GM21717 (cell line): ENCODE data around the gene GNG10.
"Not testable (repeated sequence)": the region's sequence is repeated elsewhere in the genome, so short reads cannot be mapped to it uniquely, and the experiment has no call there.

Experiments used
- ATAC-seq: cut with Tn5 transposase; IDR thresholded peaks from one replicate; pipeline ENCODE4 v1.9.1; 2021; ENCODE audit warnings: mild to moderate bottlenecking, moderate library complexity; ENCODE audit not compliant: unreplicated experiment

The GNG10 gene

DNA sequence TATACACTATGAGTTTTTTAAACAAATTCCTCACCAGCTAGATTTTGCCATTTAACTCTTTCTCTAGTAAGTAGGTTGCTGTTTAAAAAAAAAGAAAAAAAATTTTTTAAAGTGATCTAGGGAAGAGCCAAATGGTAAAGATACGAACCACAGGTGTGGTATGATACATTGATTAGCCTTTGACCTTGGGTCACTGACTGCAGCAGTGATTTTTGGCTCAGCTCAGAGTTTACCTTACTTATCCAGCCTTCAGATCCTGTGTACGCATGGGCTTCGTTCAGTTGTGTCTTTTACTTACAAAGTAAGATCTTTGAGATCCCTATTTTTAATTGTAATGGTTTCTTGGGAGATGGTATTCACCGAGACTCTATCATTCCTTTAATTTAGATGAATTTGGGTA, 12.4 kb upstream of the GNG10 start:
- ATAC-seq = no peak

DNA sequence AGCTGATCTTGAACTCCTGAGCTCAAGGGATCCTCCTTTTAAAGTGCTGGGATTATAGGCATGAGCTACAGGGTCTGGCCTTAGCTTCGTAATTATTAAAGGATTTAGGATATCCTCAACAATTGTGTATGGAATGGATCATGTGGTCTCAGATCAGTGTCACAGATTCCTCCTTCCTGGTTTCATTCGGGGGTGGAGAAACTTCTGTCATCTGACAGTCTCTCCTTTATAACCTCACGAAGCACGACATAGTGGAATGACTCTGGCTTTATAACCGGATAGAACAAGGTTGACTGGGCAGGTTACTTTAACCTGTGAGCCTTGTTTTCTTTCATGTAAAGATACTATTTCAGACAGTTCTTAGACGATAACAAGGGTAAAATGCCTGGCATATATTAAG, 4.4 kb upstream of the GNG10 start:
- ATAC-seq = no peak

DNA sequence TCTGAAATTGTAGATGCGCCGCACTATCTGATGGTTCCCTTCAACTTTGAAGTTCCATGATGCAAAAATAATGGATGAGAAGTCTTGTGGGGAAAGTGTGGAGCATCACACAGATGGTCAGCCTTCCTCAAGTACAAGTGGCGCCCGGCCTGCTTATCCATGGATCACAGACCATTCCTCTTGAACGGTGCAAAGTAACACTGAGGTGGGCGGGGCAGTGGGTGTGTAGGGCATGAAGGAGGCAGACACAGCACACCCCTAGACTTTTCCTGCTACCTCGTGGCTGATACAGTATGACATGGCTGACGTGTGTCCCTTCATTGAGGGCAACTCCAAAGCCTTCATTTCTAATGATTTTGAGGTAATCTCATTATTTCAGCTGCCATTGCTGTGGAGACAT, 2.5 kb upstream of the GNG10 start:
- no peak for ATAC-seq

DNA sequence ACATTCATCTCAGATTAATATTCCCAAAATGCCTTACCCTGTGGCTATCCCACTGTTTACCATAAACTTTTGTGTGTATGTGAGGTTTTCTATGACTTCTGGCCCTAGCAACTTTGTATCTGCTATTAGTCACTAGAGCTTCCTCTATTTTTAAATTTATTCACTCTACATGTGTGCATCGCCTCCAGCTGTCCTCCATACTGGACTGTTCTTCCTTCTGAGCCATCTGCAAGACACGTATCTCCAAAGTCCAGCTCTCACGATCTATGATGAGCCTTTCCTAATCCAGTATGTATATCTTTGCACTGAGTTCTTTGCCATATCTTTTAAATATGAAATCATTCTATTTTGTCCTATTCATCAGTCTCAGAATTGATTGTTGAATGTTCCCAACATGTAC, 1.7 kb upstream of the GNG10 start:
- no peak for ATAC-seq

DNA sequence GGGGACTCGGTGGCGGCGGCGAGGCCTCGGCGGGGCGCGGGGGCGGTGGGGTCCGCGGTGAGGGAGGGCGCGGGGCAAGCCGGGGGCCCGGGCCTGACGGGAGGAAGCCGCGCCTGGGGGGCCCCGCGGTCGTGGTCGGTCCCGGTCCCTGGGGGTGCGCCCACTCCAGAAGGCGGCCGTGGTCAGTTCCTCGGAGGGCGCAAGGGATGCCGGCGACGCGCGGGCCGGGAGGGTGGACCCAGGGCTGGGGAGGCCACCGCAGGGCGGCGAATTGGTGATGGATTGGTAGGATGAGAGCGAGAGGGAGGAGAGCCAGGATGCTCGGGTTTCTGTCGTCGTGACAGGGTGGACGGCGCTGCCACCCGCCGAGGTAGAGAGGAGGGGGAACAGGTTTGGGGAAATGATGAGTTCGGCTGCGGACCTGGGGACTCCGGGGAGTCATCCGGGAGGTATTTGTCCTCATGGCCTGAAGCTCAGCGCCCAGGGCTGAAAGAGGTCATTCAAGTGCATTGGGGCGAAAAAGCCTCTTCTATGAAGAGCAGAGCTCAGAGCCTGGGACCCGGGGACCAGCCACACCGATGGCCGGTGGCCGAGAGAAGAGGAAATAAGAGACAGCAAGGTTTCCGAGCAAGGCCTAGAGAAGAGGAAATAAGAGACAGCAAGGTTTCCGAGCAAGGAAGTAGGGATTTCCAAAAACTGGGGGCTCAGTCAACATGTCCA, 557 bp downstream of the GNG10 start:
- ATAC-seq = peak; percentile 32

DNA sequence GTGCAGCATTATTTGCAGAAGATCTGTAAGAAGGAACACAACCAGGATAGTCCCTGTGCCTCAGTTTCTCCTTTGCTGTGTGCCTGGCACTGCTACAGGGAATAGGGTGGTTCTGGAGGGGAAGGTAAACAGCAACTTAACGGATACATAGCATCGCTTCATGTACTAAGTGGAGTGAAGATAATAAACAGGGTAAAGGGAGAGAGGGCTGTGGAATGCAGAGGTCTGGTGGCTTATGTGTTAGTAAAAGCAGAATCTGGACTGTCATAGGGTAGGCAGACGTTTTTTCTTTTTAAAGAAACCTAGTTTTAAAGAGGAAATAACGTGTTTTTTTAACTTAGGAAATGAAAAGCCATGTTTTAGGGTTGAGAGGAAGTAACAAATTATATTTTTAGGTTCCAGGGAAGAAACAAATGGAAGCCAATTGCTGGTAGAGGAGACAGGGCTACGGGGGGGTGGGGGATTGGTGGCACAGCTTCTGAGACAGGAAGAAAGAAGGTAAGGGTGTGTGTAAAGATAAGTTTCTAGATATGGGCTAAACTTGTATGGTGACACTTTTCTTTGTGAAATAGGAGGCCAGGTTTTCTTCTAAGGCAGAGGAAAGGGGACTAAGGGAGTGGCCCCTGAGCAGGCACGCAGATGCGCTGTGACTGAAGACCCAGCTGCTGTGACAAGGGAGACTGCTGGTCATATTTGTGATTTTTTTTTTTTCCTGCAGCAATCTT, 1.3 kb downstream of the GNG10 start:
- peak; percentile 5 for ATAC-seq

DNA sequence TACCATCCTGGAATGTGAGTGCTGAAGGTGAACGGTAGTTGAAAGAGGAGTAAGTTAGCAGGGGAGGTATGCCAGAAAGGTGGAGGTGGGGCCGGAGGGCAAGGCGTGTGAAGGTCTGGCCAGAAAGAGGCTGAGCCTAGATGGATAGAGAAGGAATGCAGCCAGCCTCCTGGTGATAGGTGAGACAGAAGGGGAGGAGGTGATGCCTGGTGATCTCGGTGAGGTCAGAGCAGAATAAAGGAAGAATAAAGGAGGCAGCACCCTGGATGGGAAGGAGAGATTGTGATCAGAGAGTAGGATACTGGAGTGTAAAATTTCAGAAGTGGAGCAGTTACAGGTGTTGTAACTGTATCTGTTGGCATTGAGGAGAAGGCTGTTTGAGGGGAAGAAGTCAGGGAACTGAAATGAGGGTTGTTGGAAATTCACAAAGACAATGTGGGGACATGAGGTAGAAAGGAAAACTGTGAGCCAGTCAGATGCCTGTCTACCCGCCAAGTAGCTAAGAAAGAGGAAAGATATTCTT, 2.0 kb downstream of the GNG10 start:
- no peak for ATAC-seq

DNA sequence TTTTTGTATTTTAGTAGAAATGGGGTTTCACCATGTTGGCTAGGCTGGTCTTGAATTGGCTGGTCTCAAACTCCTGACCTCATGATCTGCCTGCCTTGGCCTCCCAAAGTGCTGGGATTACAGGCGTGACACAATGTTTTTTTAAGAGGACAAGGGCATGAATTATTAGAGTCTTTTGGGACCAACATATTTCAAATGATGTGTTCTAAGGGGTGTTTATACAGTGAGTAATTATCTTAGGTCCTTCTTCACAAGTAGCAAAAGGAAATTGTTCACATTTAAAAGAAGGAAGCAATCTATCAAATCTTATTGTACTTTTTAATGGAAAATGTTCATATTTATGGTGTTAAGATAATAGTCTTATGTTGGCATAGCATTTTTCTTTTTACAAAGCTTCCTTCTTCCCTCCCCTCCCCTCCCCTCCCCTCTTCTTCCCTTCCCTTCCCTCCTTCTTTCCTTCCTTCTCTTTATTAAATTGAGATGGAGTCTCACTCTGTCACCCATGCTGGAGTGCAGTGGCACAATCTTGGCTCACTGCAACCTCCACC, 6.7 kb downstream of the GNG10 start:
- no peak for ATAC-seq

DNA sequence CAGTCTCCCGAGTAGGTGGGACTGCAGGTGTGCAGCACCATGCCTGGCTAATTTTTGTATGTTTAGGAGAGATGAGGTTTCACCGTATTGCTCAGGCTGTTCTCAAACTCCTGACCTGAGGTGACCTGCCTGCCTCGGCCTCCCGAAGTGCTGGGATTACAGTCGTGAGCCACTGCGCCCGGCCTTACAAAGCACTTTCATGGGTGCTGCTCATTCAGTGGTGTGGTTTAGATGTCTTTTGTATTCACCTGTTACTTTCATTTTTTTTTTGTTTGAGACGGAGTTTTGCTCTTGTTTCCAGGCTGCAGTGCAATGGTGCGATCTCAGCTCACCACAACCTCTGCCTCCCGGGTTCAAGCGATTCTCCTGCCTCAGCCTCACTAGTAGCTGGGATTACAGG, 7.2 kb downstream of the GNG10 start:
- ATAC-seq = not testable (repeated sequence)

DNA sequence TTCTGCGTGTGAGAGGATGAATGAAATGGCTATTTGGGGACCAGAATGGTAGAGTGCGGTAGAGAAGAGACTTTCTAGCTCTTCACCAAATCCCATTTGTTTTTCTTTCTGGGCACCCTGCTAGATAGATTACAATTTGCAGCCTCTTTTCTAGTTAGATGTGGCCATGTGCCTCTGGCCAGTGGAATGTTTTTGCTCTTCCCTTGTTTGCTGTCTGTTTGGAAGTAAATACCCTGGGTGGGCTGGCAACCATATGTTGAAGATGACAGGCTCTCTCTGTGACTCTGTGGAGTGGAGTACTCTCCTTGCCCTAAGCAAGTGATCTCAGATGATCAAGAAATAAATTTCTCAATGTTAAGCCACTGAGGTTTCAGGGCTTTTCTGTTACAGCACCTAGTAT, 12.9 kb downstream of the GNG10 start:
- no peak for ATAC-seq

DNA sequence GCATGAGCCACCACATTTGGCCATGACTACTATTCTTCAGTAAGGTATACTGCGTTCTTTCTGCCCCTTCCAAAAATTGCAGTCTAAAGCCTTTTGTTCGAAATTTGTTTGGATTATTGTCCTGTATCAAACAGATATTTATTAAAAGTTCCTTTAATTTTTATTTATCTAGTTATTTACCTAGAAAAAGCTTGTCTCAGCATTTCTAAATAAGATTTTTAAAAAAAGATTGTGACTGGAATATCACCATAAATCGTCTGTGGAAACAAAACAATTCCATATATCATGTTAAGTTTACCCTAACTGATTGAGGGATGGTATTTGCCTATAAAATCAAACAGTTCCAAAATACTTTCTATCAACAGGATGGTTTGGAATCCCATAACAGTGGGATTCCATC, 14.7 kb downstream of the GNG10 start:
- ATAC-seq = no peak

DNA sequence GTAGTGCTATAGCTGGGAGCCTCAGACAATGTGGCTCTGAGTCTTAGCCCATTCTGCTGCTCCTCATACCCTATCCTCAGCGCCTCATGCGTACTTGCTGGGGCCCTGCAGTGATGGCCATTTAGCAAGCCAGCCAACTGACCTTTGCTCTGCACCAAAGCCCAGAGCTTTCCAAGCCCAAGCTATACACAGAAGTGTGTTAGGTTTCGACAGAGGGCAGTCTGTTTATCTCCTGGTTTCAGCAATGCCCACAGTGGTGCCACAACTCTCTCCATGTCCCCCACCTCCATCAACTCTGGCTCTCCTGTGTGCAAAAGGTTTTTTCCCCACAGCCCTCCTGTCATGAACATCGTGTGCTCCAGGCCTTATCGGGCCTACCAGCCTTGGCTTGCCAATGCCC, 16.9 kb downstream of the GNG10 start:
- ATAC-seq = no peak

DNA sequence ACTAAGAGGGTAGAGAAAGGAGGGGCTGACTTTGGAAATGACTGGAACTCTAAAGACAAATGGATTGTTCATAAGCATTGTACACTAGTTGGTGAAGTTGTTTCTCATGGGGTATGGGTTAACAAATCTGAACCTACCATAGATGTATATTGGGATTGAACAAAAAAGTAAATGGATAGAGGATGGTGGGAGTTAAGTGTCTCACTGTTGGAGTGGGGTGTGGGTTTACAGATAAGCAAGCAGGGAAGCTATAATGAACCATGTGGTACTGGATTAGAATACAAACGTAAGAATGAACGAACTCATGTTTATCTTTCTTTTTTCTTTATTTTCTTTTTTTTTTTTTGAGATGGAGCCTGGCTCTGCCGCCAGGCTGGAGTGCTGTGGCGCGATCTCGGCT, 17.8 kb downstream of the GNG10 start:
- ATAC-seq = no peak

DNA sequence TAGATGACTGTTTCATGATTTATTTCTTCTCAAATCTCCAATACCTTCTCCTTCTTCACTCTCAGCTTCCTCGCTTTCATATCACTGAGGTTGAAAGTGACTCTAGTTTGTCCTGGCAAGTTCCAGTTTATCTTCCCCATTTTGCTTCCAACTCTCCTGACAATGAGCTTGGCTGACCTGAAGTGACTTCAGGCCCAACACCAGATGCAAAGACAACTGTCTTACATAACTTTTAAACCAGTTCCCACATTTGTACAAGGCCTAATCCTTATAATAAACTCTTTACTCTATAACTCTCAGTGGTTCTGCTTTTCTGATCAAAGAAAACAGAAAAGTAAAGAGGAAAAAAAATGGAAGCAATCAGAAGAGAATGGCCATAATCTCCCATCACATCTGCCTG, 22.0 kb downstream of the GNG10 start:
- no peak for ATAC-seq

DNA sequence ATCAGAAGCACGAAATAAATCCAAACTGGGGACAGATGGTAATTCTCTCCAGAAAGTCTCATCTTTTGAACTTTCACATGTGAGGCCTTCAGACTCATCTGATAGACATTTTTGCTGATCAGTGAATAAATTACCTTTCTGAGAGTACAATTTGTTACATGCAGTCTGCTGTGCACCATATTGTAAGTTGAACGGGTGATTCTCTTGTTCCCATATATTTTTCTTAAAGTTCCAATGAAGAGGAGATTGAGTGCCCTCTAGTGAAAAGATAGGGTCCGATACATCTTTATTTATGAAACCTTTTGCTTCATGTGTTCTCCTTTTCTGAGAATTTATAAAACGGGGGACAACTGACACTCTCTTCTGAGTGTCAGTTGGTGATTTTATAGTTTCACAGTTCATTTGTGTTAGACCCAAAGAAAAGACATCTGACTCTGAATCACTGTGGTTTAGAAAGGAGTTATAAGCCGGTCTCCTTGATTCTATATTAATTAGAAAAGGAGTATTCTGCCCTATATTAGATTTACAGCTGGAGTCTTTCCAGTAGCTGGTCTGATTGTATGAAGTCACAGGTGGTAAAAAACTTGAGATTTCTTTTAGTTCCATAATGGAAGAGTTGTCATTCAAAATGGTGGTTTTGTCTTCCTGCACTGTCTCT, 30.4 kb downstream of the GNG10 start:
- ATAC-seq = no peak

DNA sequence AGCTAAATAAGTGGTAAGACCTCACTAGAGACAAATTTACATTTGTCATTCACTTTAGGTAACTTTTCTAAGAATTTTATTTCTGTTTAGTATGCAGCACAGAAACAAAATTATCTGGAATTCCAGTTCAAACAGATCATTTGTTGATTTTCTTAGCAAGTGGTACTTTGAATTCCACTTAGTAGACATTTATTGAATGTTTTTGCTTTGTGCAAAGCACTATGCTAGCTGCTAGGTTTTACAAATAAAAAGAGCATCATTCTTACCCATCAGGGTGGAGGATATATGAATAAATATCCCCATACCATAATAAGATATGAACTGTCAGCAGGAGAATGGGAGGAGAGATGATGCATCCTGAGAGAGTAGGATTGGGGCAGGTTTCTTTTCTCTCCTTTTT, 35.4 kb downstream of the GNG10 start:
- no peak for ATAC-seq

DNA sequence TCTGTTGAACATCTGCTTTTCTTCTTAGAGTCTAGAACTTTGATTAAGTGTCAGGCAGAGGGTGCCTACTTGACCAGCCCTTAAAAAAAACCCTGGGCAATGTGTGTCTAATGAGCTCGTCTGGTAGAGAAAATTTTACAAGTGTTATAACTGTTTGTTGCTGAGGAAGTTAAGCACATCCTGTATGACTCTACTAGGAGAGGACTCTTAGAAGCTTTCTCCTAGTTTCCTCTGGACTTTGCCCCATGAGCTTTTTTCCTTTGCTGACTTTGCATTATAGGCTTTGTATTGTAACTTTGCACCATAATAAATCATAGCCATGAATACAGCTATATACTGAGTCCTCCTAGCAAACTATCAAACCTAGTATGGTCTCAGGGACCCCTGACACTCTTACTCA, 39.4 kb downstream of the GNG10 start:
- no peak for ATAC-seq

DNA sequence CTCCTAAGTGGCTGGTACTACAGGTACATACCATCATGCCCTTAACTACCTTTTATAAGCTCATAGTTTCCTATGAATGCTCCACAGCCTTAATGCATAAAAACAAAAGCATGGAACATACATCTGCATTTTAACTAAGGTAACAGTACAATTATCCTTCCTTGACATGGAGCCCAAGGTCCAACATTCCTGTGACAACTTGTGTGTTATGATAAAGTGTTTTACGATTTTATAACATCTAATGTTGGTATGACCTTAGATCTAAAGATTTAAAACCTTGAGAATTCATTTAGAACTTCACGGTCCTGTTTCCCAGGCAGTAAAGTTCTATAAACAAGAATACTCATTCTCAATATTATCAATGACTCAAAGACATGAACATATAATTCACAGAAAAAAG, 43.1 kb downstream of the GNG10 start:
- no peak for ATAC-seq

DNA sequence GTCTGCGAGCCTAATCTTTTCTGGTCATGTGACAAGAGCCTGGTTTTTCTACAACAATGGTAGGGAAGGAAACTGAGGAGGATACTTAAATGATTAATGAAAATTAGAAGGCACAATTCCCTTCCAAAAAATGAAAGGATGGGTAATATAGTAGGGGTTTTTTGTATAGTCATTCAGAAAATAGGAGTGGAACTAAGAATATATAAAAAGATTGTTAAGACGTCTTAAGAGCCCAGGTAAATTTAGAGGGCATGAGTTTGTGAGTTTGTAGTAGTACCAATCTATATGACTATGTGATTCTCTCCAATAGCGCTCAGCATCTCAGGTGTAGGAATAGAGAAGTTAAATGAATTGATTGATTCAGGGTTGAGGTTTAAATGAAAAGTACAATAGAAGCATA, 50.1 kb downstream of the GNG10 start:
- no peak for ATAC-seq

DNA sequence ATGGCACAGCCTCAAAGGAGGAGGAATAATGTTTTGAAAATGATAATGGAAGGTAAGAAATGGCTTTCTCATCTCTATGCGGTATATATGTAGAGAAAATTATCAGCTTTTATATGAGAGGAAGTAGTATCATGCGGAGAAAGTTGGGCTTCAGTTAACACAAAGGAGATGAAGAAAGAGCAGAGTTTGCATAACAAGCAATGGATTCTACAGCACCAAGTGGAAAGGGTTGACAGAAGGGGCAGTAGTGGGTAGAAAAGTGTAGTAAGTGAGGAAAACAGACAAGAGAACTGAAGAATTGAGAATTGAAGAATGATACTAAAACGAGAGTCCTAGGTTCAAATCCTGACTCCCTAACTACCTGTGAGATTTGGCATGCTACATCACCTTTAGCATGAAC, 51.0 kb downstream of the GNG10 start:
- ATAC-seq = no peak

DNA sequence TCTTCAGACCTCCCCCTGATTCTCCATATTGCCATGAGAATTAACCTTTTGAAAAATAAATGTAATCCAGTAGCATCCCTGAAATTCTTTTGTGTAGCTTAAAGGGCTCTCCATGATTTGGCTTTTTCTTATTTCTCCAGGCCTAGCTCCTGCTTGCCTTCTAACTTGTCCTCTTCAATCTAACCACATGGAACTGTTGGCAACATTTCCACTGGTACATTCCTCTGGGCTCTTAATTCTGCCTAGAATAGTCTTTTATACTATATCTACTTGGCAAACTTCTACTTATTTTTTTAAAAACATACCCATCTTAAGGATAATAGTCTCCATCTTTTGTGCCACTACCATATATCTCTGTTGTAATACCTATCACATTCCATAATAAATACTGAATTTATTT, 54.1 kb downstream of the GNG10 start:
- ATAC-seq = no peak

DNA sequence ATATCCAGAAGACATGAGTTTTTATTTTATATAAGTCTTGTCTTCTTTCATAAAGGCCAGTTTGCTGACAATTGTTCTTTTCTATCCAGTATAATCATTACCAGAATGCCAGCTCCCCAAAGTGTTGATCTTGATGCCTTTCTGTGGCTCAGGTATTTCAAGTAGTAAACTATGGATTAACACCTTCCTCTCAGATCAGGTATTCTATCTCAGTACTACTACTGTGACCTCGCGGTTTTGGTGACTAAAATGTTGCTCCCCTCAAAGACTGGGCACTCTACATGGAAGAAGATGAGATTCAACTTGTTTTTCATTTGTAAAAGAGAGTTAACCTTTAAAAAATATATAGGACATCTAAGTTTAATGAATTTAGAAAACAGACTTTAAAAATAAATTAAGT, 58.1 kb downstream of the GNG10 start:
- no peak for ATAC-seq
